ENCODE measurements around the gene RPS16. TPM values are rescaled to one million over a fixed set of nuclear protein-coding genes. Genes with fewer than 3 reads are reported as not detected.
A peak's percentile ranks its signal among the peaks of the same experiment; 100 is the strongest.

RPS16 gene
- total and polyA plus RNA-seq, 2 experiments from 2014 or later, result 63.8 to 409 TPM

DNA sequence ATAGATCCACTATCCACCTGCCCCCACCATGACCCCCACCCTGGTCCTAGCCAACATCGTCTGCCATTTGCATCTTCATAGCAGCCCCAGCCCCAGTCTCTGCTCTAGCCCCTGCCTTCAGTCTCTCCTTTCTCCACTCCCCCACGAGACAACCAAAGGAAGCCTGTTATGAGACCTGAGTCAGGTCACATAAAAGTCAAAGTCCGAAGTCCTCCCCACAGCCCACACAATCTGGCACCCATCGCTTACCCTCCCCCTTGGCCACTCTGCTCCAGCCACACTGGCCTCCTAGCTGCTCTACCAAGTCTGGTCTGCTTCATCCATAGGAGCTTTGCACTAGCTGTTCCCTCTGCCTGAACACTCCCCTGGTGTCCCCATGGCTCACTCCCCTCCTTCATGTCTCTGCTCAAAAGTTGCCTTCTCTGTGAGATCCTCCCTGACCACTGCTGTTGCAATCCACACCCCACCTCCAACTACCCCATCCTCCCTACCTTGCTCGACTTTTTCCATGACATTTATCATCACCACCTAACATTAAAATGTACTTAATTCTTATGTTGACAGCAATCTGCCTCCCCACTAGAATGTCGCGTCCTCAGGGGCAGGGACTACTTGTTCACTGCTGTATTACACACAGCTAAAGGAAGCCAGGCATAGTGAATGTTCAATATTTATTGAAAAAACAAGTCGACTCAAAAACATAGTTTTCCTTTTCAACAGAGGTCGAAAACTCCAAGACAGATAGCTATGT, 24.5 kb downstream of the RPS16 start:
- peaks cover 18% of the 10 kb centered on the region for H3K4me1 ChIP-seq (ENCODE audit: insufficient read depth)
- 30% methylated on average over 9 of the region's 9 CpGs for WGBS (ENCODE audit: low lambda C conversion rate, missing lambda C conversion rate)

DNA sequence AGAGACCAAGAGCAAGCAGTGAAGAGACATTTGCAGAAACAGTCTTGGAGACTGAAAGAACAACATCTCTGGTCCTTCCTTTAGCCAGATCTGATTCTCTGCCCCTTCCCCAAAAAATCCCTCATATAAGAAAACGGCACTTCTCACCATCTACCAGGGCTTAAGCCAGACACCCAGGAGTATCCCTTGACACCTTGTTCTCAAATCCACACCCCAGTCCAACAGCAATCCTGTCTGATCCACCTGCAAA, 25.0 kb downstream of the RPS16 start:
- TF ChIP-seq, protein P1, sequence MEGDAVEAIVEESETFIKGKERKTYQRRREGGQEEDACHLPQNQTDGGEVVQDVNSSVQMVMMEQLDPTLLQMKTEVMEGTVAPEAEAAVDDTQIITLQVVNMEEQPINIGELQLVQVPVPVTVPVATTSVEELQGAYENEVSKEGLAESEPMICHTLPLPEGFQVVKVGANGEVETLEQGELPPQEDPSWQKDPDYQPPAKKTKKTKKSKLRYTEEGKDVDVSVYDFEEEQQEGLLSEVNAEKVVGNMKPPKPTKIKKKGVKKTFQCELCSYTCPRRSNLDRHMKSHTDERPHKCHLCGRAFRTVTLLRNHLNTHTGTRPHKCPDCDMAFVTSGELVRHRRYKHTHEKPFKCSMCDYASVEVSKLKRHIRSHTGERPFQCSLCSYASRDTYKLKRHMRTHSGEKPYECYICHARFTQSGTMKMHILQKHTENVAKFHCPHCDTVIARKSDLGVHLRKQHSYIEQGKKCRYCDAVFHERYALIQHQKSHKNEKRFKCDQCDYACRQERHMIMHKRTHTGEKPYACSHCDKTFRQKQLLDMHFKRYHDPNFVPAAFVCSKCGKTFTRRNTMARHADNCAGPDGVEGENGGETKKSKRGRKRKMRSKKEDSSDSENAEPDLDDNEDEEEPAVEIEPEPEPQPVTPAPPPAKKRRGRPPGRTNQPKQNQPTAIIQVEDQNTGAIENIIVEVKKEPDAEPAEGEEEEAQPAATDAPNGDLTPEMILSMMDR (IDR thresholded peaks at IDR 0.05; ENCODE audit: poor library complexity), result no peak
- no peak for TF ChIP-seq EZH2 (IDR thresholded peaks at IDR 0.05; ENCODE audit: borderline replicate concordance)
- no peak for TF ChIP-seq EZH2phosphoT487 (IDR thresholded peaks at IDR 0.05; ENCODE audit: low read depth, severe bottlenecking, unreplicated experiment)
- Histone ChIP-seq H3K4me2 (peak overlapping the region; percentile 85), H3K4me1 (ENCODE audit: insufficient read depth) (peaks cover 23% of the 10 kb centered on the region), H3K27me3 (no peaks in the 10 kb centered on the region), H3K79me2 (peaks cover 58% of the 10 kb centered on the region), H3K36me3 (replicated peaks; ENCODE audit: insufficient read depth, low read depth) (no peaks in the 10 kb centered on the region), H3K27ac (peak overlapping the region; percentile 100), H3K9me3 (ENCODE audit: low read depth) (no peaks in the 10 kb centered on the region), H4K20me1 (ENCODE audit: insufficient read depth, poor library complexity, severe bottlenecking) (peaks cover 20% of the 10 kb centered on the region), H3K9me2 (replicated peaks; ENCODE audit: insufficient read depth) (no peaks in the 10 kb centered on the region), H3K4me3 (peak overlapping the region; percentile 77), H2AFZ (no peak overlapping the region)
- no peak for DNase-seq (ENCODE audit: low spot score)
- 50% methylated on average over 1 of the region's 1 CpG for WGBS (ENCODE audit: low lambda C conversion rate, missing lambda C conversion rate)

More for the DNA sequence above, 24.5 kb downstream of the RPS16 start:
- Histone ChIP-seq H3K27me3 (no peaks in the 10 kb centered on the region), H3K4me3 (peak overlapping the region; percentile 77), H3K4me2 (peak overlapping the region; percentile 85), H3K9me2 (replicated peaks; ENCODE audit: insufficient read depth) (no peaks in the 10 kb centered on the region), H4K20me1 (ENCODE audit: insufficient read depth, poor library complexity, severe bottlenecking) (peaks cover 20% of the 10 kb centered on the region), H3K9me3 (ENCODE audit: low read depth) (no peaks in the 10 kb centered on the region), H2AFZ (no peak overlapping the region), H3K27ac (peak overlapping the region; percentile 100), H3K79me2 (peaks cover 59% of the 10 kb centered on the region), H3K36me3 (replicated peaks; ENCODE audit: insufficient read depth, low read depth) (no peaks in the 10 kb centered on the region)
- DNase-seq (ENCODE audit: low spot score), result peak; percentile 86
- TF ChIP-seq EZH2 (IDR thresholded peaks at IDR 0.05; ENCODE audit: borderline replicate concordance) (no peak), EZH2phosphoT487 (IDR thresholded peaks at IDR 0.05; ENCODE audit: low read depth, severe bottlenecking, unreplicated experiment) (no peak)

DNA sequence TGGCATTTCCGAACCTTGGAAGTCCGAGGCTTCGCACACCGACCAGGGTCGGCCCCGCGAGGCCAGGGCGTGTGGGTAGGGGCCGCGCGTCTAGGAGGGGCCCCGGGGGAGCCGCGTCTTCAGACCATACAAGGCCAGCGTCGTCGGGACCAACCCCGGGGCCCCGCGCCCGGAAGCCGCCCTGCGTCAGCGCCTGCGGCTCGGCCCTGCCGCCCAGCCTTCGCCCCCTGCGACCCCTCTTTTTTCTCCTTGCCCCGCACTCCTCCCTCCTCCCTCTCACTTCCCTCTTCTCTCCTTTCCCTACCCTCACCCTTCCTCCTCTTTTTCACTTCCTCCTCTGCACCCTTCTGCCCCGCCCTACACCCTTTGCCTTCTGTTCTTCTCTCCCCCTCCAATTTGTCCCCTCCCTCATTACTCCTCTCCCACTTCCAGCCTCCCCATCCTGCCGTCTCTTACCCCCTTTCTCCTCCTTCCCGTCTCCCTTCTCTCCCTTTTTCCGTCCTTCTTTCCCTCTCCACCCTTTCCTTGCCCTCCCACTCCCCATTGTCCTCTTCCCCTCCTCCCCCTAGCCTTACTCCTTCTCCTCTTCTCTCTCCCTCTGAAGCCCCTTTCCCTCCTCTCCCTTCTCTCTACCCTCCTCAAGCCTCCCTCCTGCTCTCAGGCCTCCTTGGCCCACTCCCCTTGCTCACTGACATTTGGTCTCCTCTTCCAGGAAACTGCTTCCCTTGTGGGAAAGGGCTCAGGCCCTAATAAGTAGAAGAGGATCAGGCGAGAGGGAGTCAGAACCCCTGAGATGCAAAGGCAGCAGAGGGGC, 25.5 kb downstream of the RPS16 start:
- Histone ChIP-seq H3K79me2 (peaks cover 58% of the 10 kb centered on the region), H4K20me1 (ENCODE audit: insufficient read depth, poor library complexity, severe bottlenecking) (peaks cover 20% of the 10 kb centered on the region), H3K9me3 (ENCODE audit: low read depth) (no peaks in the 10 kb centered on the region), H3K4me2 (peak overlapping the region; percentile 85), H3K4me1 (ENCODE audit: insufficient read depth) (peaks cover 27% of the 10 kb centered on the region), H3K27ac (peak overlapping the region; percentile 100), H2AFZ (no peak overlapping the region), H3K9me2 (replicated peaks; ENCODE audit: insufficient read depth) (no peaks in the 10 kb centered on the region), H3K4me3 (peak overlapping the region; percentile 77), H3K36me3 (replicated peaks; ENCODE audit: insufficient read depth, low read depth) (no peaks in the 10 kb centered on the region), H3K27me3 (no peaks in the 10 kb centered on the region)
- TF ChIP-seq EZH2phosphoT487 (IDR thresholded peaks at IDR 0.05; ENCODE audit: low read depth, severe bottlenecking, unreplicated experiment), result no peak
- TF ChIP-seq EZH2 (IDR thresholded peaks at IDR 0.05; ENCODE audit: borderline replicate concordance), result no peak
- TF ChIP-seq, protein P1 (IDR thresholded peaks at IDR 0.05; ENCODE audit: poor library complexity), result no peak
- peak; percentile 91 for DNase-seq (ENCODE audit: low spot score)
- 6% methylated on average over 16 of the region's 35 CpGs for WGBS (ENCODE audit: low lambda C conversion rate, missing lambda C conversion rate)

Measured in hepatocyte (in vitro differentiated cells).